ENCODE results near the gene CCL22.
"Not testable (repeated sequence)": the region's sequence is repeated elsewhere in the genome, so short reads cannot be mapped to it uniquely, and the experiment has no call there.

DNA sequence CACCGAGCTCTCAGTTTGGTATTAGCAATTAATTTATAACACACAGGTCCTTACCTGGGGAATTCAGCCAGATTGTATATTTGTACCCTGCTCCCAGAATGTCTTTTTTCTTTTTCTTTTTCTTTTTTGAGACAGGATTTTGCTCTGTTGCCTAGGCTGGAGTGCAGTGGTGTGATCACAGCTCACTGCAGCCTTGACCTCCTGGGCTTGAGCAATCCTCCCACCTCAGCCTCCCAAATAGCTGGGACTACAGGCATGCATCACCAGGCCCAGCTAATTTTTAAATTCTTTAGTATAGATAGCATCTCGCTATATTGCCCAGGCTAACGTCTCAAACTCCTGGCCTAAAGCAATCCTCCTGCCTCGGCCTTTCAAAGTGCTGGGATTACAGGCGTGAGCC lies 14.5 kb upstream of the CCL22 start:
- TF ChIP-seq, protein P1, sequence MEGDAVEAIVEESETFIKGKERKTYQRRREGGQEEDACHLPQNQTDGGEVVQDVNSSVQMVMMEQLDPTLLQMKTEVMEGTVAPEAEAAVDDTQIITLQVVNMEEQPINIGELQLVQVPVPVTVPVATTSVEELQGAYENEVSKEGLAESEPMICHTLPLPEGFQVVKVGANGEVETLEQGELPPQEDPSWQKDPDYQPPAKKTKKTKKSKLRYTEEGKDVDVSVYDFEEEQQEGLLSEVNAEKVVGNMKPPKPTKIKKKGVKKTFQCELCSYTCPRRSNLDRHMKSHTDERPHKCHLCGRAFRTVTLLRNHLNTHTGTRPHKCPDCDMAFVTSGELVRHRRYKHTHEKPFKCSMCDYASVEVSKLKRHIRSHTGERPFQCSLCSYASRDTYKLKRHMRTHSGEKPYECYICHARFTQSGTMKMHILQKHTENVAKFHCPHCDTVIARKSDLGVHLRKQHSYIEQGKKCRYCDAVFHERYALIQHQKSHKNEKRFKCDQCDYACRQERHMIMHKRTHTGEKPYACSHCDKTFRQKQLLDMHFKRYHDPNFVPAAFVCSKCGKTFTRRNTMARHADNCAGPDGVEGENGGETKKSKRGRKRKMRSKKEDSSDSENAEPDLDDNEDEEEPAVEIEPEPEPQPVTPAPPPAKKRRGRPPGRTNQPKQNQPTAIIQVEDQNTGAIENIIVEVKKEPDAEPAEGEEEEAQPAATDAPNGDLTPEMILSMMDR (IDR thresholded peaks at IDR 0.05) = not testable (repeated sequence)
- TF ChIP-seq EZH2phosphoT487, EZH2 (IDR thresholded peaks at IDR 0.05): not testable (repeated sequence)

Data from neural progenitor cell (in vitro differentiated cells).